Ishikawa (cell line): ENCODE results near the gene POLN.

Source experiments
- FOXM1 ChIP-seq: IDR thresholded peaks from 2 replicates; pipeline ENCODE4 v1.6.1; 2012; ENCODE audit warnings: low read depth, borderline replicate concordance
- TF ChIP-seq, protein P1 (sequence below): IDR thresholded peaks from 2 replicates; pipeline ENCODE4 v1.6.1; 2012

DNA sequence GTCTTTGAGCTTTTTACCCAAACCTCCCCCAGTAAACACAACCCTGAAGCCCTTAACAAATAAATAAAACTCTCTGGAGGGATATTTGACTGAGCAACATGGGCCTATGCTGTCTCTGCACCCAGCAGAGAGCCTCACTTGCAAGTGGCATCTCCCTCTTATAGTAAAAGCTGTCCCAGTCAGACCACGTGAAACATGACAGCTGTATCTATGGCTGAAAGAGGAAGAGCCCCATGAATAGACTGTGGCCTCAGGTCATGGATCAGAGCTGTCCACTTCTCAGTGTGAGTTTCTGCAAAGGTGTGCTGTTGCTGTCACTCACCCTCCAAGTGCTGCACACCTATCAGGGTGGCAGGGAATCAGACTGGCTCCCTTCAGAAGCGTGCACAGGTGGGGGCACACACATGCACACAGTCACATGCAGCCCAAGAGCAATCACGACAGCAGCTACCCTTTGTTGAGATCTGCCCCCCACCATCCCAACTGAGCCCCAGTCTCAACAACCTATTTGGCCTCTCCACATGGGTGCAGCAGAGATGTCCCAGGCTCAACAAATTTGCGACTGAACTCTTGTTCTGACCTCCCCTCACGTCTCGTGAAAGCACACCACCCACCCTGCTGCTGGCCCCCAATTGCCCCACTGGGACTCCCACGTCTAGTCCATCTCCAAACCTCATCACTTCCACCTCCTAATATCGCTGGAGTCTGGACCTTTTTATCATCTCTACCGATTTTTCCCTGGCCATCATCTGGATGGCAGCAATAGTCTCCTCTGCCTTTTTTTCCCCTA lies 137.2 kb downstream of the POLN start:
- TF ChIP-seq, protein P1, sequence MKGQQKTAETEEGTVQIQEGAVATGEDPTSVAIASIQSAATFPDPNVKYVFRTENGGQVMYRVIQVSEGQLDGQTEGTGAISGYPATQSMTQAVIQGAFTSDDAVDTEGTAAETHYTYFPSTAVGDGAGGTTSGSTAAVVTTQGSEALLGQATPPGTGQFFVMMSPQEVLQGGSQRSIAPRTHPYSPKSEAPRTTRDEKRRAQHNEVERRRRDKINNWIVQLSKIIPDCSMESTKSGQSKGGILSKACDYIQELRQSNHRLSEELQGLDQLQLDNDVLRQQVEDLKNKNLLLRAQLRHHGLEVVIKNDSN, result no peak
- TF ChIP-seq FOXM1, result no peak
